NCI-H510A (cell line): ENCODE results near the gene ATXN1.
"Not testable (repeated sequence)": the region's sequence is repeated elsewhere in the genome, so short reads cannot be mapped to it uniquely, and the experiment has no call there.

Experiments
- DNase-seq: peaks from one replicate; lab custom pipeline; 2025; lab: John Stamatoyannopoulos, UW

Gene ATXN1

DNA sequence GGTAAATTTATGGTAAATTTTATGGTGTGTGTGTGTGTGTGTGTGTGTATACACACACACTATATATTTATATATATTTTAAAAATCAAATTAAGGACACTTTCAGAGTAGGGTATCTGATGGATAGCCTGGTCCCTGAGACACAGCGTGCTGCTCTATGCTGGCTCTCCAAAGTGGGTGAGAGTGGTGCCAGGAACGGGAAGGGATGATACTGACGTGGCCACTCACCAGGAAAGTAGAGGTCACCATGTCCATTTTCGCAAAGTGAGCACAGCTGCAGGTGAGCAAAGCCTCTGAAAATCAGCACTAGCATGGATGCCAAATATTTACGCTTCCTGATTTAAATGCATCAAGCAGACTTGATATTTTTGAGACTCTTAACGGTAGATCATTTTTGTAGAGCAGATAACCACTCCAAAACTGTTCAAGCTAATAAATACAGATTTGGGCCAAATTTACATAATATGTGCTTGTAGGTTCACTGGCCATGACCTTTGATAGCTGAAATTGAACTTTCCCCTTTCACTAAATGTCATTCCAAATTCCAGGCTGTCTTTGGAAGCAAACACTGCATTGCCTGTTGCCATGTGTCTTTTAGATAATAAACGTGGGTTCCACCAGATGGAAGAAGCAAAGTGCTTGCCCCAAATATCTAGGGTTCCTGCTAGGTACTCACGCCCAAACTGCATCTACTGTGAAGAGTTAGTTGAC lies 116.6 kb downstream of the ATXN1 start:
- no peak for DNase-seq

DNA sequence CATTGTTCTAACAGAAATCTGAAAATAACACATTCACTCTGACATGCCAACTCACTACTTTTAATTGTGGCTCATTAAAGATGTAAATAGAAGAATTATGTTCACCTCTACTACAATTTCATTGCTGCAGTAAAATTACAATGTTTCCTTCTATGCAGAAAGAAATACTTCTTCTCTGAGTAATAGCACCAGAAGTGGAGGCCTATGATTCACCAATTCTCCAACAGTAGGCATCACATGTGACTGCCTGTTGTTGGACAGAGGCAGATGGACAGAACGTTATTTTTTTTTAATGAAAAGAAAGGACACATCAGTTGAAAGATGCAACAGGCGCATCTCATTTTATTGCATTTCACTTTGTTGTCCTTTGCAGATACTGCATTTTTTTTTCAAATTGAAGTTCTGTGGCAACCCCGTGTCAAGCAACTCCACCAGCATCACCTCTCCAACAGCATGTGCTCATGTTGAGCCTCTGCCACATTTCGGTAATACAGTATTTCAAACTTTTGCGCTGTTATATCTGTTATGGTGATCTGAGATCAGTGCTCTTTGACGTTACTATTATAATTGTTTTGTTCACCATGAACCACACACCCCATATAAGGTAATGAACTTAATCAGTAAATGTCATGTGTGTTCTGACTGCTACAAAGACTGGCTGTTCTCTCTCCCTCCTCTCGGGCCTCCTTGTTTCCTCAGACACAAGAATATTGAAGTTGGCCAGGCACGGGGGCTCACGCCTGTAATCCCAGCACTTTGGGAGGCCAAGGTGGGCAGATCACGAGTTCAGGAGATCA lies 121.4 kb downstream of the ATXN1 start:
- no peak for DNase-seq

DNA sequence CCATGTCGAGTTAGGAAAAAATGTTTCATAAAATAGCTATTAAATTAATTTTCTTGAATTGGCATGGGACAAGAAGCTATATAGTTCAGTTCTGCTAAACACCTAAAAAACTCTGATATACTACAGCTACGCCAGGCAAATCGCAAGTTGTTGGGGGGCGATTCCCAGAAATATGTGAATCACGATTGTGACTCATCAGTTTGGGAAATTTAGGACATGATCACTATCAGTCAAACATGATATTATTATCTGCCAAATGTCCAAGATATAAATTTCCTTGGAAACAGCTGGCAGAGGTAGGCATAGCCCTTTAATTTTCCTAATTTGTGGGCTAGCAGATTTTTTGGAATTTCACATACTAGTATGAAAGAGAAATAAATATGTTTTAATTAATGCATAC lies 123.6 kb downstream of the ATXN1 start:
- DNase-seq: no peak

DNA sequence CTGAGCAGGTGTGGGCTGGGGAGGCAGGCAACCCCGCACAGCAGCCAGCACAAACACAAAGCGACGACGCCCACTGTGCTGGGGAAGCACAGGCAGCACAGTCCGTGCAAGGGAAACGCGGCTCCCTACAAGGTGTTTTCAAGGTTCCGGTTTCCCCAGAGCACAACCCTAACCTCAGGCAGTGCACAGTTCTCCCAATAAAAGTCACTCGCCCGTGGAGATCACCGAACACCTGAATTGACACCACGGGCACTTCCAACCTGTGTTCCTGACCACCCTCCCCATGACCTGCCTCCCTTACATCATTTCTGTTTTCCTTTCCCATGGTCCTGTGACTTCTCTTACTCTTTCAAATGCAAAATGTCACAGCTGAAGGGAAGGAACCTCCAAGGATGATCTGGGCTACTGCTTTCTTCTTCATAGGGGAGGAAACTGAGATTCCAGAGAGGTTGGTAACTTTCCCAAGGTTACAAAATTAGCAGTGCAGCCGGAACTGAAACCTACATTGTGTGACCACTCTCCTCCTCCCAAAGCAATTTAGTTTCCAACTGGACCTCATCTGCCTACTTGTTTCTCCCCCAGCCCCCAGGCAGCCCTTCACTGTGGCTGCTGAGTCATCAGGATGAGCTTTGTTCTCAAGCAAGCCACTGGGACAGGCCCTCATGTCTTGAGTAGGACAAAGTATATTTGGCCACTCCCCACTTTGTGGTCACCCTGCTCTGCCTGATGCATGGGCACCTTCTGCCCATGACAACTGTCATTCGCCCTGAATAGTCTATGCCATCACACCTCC lies 125.3 kb downstream of the ATXN1 start:
- DNase-seq: no peak

DNA sequence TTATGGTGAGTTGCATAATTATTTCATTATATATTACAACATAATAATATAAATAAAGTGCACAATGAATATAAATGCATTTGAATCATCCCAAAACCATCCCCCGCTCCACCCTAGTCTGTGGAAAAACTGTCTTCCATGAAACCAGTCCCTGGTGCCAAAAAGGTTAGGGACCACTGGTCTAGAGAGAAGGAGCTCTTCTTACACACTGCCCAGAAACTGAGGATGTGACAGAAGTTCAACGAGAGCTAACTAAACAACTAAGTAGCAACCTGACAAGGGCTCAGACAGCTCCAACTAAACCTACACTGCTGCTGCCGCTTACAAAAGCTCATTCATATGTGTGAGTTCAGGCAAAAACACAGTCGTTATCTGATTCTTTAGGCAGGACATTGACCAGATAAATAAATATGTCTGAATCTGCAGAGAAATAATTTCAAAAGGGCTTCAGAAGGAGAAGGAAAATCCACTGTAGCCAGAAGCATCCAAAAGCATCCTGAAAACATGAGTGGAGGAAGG lies 125.9 kb downstream of the ATXN1 start:
- no peak for DNase-seq

DNA sequence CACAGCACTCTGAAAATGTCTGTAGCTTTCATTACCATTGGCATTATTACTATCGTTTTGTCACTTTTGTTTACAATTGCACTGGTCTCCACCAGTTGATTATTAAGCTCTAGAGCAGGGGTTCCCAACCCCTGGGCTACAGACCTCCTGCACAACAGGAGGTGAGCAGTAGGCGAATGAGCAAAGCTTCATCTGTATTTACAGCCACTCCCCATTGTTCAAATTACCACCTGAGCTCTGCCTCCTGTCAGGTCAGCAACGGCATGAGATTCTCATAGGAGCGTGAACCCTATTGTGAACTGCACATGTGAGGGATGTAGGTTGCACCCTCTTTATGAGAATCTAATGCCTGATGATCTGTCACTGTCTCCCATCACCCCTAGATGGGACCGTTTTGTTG lies 126.4 kb downstream of the ATXN1 start:
- no peak for DNase-seq

DNA sequence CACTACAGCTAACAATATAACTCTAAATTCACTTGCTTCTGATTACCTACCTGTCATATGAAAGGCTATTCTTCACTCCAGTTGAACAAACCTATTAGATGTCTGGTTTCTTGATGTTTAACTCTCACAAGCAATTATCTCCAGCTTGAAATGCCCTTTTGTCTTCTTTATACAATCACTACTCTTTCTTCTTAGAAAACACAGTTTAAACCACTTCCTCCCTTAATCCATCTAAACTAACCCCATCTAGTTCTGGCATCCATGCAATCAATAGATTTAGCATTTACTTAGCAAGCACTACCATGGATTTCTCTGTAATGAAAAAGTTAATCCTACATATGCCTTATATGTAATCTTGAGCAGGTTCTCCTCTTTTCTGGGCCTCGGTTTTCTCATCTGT lies 127.3 kb downstream of the ATXN1 start:
- DNase-seq: no peak

DNA sequence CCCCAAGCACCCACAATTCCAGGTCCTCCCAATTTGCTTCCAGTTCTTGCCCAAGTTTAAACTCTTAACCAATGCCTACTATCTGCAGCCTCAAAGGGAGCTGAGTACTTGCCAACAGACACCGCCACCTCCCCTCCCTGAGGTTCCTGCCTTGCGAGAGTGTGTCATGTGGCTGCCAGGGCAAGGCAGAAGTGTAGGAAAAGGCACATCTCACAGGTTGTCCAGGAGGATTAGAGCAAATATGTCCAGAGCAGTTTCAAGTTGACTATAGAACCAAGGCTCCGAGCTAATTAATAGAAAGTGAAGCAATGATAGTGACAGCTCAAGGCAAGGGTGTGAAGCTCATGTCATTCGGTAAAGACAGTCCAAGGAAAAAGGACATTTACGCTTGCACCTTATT lies 127.8 kb downstream of the ATXN1 start:
- no peak for DNase-seq

DNA sequence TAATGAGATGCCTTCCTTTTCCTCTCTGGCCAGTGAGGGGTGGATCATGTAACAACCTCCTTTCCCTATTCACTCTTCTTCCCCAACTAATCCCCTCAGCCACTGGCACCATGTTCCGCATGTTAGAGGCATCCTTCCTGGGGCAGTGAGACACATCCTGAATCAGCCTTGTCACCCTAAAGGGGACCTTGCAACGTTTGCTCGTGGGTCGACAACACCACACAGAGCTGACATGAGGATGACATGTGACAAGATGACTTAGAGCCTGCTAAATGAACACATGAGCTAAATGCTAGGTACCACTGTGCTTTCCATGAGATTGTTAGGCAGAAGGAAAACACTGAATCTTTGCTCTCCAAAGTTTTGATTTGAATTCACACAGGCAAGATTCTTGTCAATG lies 129.2 kb downstream of the ATXN1 start:
- DNase-seq: no peak

DNA sequence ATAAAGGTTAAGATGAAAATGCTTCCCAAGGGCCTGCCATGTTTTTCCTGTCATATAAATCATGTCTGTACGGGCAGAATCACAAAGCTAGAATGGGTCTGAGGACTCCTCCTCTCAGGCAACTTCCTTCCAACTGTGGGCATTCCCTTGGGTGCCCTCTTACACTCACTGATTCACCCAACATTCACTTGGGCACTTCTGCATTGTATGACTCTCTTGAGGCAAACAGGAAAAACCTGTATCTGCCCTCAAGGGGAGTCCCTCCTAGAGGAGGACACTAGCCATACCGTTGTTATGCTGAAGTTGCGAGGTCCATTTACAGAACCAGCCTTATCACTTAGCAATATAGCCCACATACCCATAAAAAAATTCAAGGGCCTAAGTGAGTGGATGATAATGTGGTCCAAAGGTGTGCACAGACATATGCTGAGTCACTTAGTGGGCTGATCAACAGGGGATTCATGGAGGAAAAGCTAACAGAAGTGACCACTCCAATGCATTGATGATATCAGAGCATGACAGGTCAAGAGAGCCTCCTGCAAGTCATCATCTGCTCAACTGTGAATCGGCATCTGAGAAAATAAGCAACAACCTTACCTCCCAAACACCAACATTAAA lies 131.1 kb downstream of the ATXN1 start:
- no peak for DNase-seq

DNA sequence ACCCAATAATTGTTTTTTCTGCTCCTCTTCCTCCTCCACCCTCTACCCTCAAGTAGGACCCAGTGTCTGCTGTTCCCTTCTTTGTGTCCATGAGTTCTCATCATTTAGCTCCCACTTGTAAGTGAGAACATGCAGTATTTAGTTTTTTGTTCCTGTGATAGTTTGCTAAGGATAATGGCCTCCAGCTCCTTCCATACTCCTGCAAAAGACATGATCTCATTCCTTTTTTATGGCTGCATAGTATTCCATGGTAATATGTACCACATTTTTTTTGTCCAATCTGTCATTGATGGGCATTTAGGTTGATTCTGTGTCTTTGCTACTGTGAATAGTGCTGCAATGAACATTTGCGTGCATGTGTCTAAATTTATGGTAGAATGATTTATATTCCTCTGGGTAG lies 132.7 kb downstream of the ATXN1 start:
- not testable (repeated sequence) for DNase-seq

DNA sequence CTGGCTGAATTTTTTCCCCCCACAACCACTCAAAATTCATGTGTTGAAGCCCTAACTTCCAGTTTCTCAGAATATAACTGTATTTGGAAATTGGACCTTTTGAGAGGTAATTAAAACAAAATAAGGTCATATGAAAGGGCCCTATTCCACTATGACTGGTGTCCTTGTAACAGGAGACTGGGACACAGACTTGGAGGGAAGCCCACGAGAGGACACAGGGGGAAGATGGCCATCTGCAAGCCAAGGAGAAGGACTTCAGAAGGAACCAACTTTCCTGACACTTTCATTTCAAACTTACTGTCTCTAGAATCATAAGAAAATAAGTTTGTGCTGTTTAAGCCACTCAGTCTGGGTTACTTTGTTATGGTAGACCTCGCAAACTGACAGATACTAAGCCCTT lies 134.6 kb downstream of the ATXN1 start:
- no peak for DNase-seq

DNA sequence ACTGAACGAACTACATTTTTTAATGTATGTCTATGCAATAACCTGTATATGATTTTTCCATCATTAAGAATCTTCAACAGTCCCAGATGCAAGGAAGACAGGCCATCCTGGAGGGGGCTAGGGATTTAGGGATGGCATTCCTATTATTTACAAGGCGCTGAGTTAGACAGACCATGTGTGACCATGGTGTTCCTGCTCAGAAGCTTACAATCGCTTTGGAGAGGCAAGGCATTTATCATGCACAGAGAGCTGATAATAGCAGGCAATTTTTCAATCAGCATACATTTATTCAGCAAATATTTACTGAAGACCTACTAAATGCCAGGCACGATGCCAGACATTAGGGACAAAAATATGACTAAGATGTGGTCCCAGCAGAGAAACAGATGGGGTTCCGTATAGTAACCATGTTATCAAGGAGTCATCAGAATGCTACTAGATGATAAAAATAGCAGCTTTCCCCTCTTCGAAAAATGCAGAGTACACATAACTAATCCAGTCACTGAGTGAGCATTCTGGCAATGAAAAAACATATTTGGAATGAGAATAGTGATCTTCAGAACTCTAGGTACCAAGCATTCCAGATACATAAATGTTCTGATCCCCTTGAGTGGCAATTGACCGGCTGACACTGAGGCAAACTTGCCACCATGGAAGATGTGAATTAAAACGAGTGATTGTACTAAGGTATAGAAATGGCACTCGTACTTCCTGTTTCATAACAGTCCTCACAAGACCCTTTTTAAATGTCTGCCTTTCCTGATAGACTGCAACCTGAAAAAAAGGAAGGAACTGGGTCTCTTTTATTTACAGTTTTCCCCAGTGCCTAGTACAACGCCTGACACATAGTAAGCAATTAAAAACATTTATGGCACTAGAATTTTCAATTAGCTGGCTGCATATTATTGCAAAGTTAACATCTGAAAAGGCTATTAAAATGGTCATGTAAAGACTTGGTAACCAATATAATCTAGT lies 135.7 kb downstream of the ATXN1 start:
- no peak for DNase-seq

DNA sequence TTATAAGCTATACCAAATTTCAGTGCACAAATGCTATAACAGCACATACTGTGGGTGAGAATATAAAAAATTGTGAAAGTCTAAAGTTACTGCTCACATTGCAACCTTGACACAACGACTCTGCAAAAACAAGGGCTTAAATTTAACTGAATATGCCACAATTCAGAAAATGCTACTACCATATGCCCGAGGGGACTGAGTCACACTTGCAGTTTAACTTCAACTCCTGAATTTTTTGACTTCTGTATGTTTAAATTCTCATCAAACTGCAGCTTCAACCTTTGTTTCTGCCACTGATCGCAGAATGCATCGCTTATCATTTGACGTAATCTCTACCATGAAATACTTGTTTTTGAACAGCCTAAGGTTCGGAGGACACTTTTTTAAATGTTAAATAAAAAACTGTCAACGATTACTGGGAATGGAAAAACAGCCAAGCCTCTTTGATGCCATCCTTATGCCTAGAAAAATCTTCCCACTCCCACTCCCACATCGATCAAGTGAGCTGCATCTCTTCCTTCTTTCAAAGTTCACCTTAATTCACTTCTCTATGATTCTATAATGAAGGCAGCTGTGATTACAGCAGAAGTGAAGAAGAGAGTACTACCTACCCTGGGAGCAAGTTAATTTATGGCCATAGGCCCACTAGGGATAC lies 136.5 kb downstream of the ATXN1 start:
- no peak for DNase-seq

DNA sequence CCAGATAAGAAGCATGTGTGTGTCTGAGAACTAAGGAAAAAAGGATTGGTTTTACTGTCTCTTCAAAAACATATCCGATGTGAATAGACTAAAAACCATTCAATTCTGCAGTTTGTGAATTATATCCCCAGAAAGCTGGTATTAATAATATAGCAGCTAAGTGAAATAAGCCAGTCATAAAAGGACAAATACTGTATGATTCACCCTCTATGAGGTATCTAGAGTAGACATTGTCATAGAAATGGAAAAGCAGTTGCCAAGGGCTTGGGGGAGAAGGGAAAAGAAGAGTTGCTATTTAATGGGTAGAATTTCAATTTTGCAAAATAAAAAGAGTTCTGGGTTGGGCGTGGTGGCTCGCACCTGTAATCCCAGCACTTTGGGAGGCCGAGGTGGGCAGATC lies 137.5 kb downstream of the ATXN1 start:
- DNase-seq: no peak

DNA sequence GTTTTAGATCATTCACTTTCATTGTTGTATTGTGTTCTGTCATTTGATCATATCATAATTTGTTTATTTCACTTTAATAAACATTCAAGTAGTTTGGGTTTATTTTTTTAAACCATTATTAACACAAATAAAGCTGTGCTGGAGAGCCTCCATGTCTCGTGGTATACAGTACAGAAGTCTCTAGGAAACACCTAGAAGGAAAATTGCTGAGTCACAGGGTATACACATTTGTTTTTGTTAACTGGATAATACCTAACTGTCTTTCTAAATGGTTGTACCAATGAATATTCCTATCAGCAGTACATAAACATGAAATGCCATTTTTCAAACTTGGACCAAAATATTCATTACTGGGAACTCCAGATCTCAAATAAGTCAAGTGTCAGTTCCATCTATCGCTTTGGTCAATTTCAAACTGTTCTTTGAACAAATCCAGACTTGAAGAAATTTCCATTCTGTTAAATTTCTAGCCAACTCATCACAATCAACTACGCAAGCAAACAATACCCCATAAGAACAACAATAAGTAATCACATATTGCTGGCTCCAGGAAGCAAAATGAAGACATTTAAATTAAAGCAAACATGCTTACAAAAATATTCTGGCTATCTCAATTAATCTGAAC lies 138.1 kb downstream of the ATXN1 start:
- DNase-seq: no peak

DNA sequence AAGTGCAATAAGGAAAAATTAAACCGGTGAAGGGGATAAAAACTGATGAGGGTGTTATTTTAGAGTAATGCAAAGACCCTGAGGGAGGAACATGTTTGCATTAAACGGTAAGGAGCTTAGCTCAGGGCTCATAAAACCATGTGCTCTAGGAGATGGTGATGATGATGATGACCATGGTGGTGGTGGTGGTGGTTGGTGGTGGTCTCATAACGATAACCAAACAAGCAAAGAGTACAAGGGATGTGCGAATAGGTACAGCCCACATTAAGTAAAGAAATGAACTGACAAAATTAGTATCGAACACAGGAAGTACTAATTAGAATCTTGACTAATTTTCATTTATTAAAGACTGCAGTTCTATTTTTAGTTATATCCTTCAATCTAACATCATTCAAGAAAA lies 139.1 kb downstream of the ATXN1 start:
- DNase-seq: no peak

DNA sequence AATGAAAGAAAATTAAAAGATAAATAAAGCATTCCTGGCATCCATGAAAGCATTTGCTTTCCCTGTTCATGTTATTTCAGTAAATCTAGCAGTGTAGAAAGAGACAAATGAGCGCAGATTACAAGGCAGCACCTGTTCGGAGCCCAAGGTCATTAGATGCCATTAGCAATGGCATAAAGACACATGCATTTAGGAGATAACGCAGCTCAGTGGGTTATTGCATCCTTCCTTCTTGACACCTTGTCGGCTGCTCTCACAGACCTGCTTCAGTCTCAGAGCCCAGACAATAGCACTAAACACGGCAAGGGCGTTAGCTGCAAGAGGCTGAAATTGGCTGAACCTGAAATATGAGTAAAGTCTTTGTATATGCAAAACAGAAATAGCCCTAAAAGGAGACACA lies 140.3 kb downstream of the ATXN1 start:
- DNase-seq: no peak

DNA sequence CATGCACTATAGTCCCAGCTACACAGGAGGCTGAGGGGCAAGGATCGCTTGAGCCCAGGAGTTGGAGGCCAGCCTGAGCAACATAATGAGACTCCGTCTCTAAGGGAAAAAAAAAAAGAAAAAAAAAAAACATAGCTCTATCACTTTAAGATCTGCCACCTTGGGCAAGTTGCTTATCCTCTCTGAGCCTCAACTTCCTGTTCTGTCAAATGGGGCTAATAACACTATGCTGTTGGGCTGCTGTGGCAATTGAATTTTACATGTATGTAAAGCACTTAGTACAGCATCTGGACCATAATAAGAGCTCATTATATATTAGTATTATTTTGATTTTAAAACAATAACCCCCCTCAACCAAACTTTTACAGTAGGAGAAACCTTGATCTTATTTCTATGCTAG lies 141.5 kb downstream of the ATXN1 start:
- DNase-seq: no peak

DNA sequence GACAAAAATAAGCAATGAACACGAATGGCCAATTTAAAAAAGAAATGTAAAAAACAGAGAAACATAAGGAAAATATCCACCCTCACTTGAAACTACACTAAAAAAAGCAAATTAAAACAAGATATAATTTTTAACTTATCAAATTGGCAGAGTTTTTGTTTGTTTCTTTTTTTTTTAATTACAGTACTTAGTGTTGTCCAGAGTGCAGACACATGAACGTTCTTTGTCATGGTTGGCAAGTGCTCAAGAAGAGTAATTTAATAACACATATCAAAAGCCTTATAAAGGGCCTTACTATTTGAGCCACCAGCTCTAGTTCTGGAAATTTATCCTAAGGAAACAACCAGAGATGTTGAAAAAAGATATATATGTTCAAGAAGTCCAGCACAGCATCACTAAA lies 142.3 kb downstream of the ATXN1 start:
- no peak for DNase-seq
